Esophagus squamous epithelium (tissue), 5 donors: ENCODE measurements around the gene HSPA14. TPM values are rescaled to one million over a fixed set of nuclear protein-coding genes. Genes with fewer than 3 reads are reported as not detected.

Source experiments
- DNase-seq: peaks from one replicate; lab custom pipeline; 2025; lab: John Stamatoyannopoulos, UW
- H3K27ac ChIP-seq, 4 donors: fragments of 200-600 bp; sonication (generic); one replicate each; pipeline ENCODE4 v1.5.1; 2016 to 2019; ENCODE audit warnings: mild to moderate bottlenecking in 1 of 4
- H3K27me3 ChIP-seq, 4 donors: fragments of 200-600 bp; sonication (generic); 1 replicate in 3 of 4; 2 replicates in 1 of 4; pipeline versions ENCODE4 v1.5.1 to v1.6.0; 2017 to 2021; ENCODE audit warnings: antibody characterized with exemption in 1 of 4
- H3K36me3 ChIP-seq, 3 donors: fragments of 200-600 bp; sonication (generic); one replicate each; pipeline ENCODE4 v1.5.1; 2016 to 2019
- H3K4me1 ChIP-seq, 3 donors: fragments of 200-600 bp; sonication (generic); one replicate each; pipeline ENCODE4 v1.5.1; 2017 to 2019
- H3K4me3 ChIP-seq, 4 donors: fragments of 200-600 bp; sonication (generic); 1 replicate in 3 of 4; 2 replicates in 1 of 4; pipeline ENCODE4 v1.5.1; 2016 to 2019; ENCODE audit warnings: mild to moderate bottlenecking in 2 of 4, moderate library complexity in 1 of 4
- H3K9me3 ChIP-seq, 3 donors: fragments of 200-600 bp; sonication (generic); one replicate each; pipeline ENCODE4 v1.5.1; 2016 to 2019
- CTCF ChIP-seq, 6 experiments: fragments of 450-650 bp in 4 of 6; fragments of 200-600 bp in 2 of 6; sonication (generic) in 2 of 6; IDR thresholded peaks; one replicate each; pipeline ENCODE4 v1.5.1; 2016 to 2019; ENCODE audit warnings: antibody characterized with exemption in 6 of 6, mild to moderate bottlenecking in 4 of 6, moderate library complexity in 4 of 6
- POLR2A ChIP-seq, 4 donors: fragments of 450-650 bp; IDR thresholded peaks; one replicate each; pipeline ENCODE4 v1.6.1; 2017; ENCODE audit warnings: antibody characterized with exemption in 4 of 4, mild to moderate bottlenecking in 4 of 4, moderate library complexity in 3 of 4
- WGBS, 2 donors: methylation state at CpG; one replicate each; pipeline ENCODE4 v1.1.5; 2018; 5-methylcytosine and 5-hydroxymethylcytosine counted together
- intact Hi-C: fragments of 100-400 bp; cut with DNase I; formaldehyde crosslinking; loops from one replicate; pipeline ENCODE4 v1.15.0; 2022
- total RNA-seq, 4 donors: library from RNA; depleted of rRNA; stranded (reverse); fragments of >200 nt; gene quantifications; one replicate each; pipeline ENCODE4 v1.1.0, GENCODE V29; 2016
- donor health status: DM: yes; HTN: yes; CAD: no.

HSPA14 gene
- total RNA-seq, 4 donors from 2014 or later: 12.5 to 21.4 (median 13.1) TPM

- H3K4me3 ChIP-seq: no peak overlapping the region
- no peak overlapping the region for H3K27ac ChIP-seq
- no peak for DNase-seq
- H3K36me3 ChIP-seq: peaks cover 0 to 80% (median 7%) of the 10 kb centered on the region in 3 donors
- H3K27me3 ChIP-seq: no peaks in the 10 kb centered on the region
- 92 to 97% methylated on average over 3 of the region's 3 CpGs for WGBS, 2 donors
- H3K9me3 ChIP-seq: no peaks in the 10 kb centered on the region
- intact Hi-C loops: no loop called here
- no peaks in the 10 kb centered on the region for H3K4me1 ChIP-seq
- TF ChIP-seq POLR2A (IDR thresholded peaks at IDR 0.05) (no peak), CTCF (IDR thresholded peaks at IDR 0.05) (no peak)
These were observed 14.1 kb downstream of the HSPA14 start for GRCh38 chr10:14852236-14852635.

DNA sequence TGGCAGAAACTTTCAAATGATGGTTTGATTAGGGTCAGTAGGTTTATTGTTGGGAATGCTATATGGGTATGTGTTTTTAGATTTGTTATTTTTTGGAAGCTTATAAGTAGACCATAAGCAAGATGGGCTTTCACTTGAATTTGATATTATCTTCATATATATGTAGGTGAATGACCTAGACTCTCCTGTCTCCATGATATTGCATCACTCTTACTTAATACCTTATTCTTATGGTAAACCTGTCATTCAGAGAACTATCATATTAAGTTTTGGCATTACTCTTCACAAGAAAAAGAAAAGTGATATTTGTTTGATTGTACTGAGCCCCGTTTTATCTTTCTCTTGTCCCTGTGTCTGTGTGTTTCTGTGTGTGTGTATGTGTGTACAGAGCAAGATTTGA lies 17.3 kb downstream of the HSPA14 start:
- H3K36me3 ChIP-seq: peaks cover 0 to 88% (median 7%) of the 10 kb centered on the region in 3 donors
- TF ChIP-seq CTCF (IDR thresholded peaks at IDR 0.05) (no peak), POLR2A (IDR thresholded peaks at IDR 0.05) (no peak)

DNA sequence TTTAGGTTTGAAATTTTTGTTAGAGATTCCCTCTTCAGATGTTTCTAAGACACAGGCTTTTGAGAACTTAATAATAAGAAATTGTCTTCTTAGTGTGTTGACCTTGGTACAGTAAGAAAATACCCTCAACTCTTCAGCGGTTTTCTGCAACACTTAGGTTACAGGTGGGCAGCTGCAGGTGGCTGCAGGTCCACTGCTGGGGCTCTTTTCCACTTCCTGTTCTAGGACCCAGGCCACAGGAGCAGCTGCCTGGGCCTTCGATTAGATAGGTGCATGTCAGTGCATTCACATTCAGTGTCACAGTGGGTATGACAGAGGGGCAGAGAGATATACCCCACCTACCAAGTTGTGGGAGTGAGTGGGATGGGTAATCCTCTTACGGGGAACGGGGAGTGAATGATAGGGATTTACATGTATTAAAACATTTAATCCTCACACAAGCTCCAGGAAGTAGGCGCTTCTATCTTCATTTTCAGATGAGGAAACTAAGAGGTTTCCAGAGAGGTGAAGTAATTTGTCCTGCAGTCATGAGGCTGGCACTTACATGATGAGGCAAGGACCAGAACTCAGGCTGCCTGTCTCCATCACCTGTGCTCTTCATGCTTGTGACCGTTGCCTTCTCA lies 20.3 kb downstream of the HSPA14 start:
- H3K27ac ChIP-seq: no peak overlapping the region
- no peaks in the 10 kb centered on the region for H3K27me3 ChIP-seq
- DNase-seq: no peak
- peaks cover 0 to 91% (median 7%) of the 10 kb centered on the region in 3 donors for H3K36me3 ChIP-seq
- WGBS, 2 donors: 80 to 88% methylated on average over 6 of the region's 6 CpGs
- no peak overlapping the region for H3K4me3 ChIP-seq
- intact Hi-C loops: no loop called here
- no peaks in the 10 kb centered on the region for H3K9me3 ChIP-seq
- no peaks in the 10 kb centered on the region for H3K4me1 ChIP-seq
- TF ChIP-seq CTCF (IDR thresholded peaks at IDR 0.05) (no peak), POLR2A (IDR thresholded peaks at IDR 0.05) (no peak)

More for the DNA sequence above, 17.3 kb downstream of the HSPA14 start:
- Histone ChIP-seq H3K4me3 (no peak overlapping the region), H3K9me3 (no peaks in the 10 kb centered on the region), H3K4me1 (no peaks in the 10 kb centered on the region), H3K27me3 (no peaks in the 10 kb centered on the region), H3K27ac (no peak overlapping the region)
- intact Hi-C loops: no loop called here
- 88 to 91% methylated on average over 1 of the region's 1 CpG for WGBS, 2 donors
- DNase-seq: no peak

- DNase-seq: no peak
- TF ChIP-seq POLR2A (IDR thresholded peaks at IDR 0.05): no peak
- TF ChIP-seq CTCF (IDR thresholded peaks at IDR 0.05): no peak
- Histone ChIP-seq H3K9me3 (no peaks in the 10 kb centered on the region), H3K27me3 (no peaks in the 10 kb centered on the region), H3K4me3 (no peak overlapping the region), H3K4me1 (no peaks in the 10 kb centered on the region), H3K36me3 (peaks cover 0 to 91% (median 7%) of the 10 kb centered on the region in 3 donors), H3K27ac (no peak overlapping the region)
- WGBS, 2 donors: 65 to 75% methylated on average over 4 to 5 of the region's 5 CpGs
- intact Hi-C loops: no loop called here
These were observed 20.9 kb downstream of the HSPA14 start for GRCh38 chr10:14859043-14859442.

DNA sequence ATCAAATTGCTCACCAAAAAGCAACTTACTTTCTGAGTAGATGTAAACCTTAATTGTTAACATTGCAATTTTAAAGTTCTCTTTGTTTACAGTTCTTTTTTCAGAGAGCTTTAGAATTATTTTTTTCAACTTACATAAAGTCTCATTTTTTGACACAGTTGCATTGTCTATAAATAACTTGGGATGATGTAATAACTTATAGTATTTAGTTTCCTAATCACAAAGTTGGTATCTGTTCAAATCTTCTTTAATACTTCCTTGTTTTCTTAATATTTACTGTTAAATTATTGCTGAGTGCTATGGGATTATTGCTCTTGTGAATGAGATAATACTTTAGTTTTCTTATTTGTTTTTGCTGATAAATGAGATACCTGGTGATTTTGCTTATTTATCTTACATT lies 21.7 kb downstream of the HSPA14 start:
- TF ChIP-seq CTCF (IDR thresholded peaks at IDR 0.05): no peak
- no peak for TF ChIP-seq POLR2A (IDR thresholded peaks at IDR 0.05)
- intact Hi-C loops: no loop called here
- Histone ChIP-seq H3K27me3 (no peaks in the 10 kb centered on the region), H3K4me1 (no peaks in the 10 kb centered on the region), H3K36me3 (peaks cover 0 to 91% (median 7%) of the 10 kb centered on the region in 3 donors), H3K9me3 (no peaks in the 10 kb centered on the region), H3K27ac (no peak overlapping the region), H3K4me3 (no peak overlapping the region)
- DNase-seq: no peak
